ENCODE results near the gene NDUFB6. TPM values are rescaled to one million over a fixed set of nuclear protein-coding genes. Genes with fewer than 3 reads are reported as not detected.

The NDUFB6 gene
- total and polyA plus RNA-seq, 9 of the 15 experiments (the other 6 are each of a cell fraction or from before 2014, with no cell fraction given): 26.5 to 88.1 (median 64.0) TPM

GRCh38 chr9:32574858-32575257, 1.9 kb upstream of the NDUFB6 start:
- H4K20me1 ChIP-seq (replicated peaks; ENCODE audit: control insufficient read depth, insufficient read depth, low read length): no peaks in the 10 kb centered on the region
- no peak overlapping the region for H3K27ac ChIP-seq (ENCODE audit: extremely low read depth, low read depth, low read length)
- H3K36me3 ChIP-seq (ENCODE audit: control insufficient read depth, insufficient read depth, low read length): peaks cover 12% of the 10 kb centered on the region; the same call in 2 of the 3 replicates
- no peak for TF ChIP-seq HOMEZ (CRISPR knock-in tag; IDR thresholded peaks at IDR 0.05)
- TF ChIP-seq CREB5 (CRISPR knock-in tag; IDR thresholded peaks at IDR 0.05): no peak
- TF ChIP-seq KDM2B (CRISPR knock-in tag; IDR thresholded peaks at IDR 0.05): no peak
- TF ChIP-seq ZNF512 (tag; IDR thresholded peaks at IDR 0.05): no peak
- no peak for TF ChIP-seq PHF8 (IDR thresholded peaks at IDR 0.05; ENCODE audit: borderline replicate concordance, low read length)
- no peak for TF ChIP-seq NFYB (IDR thresholded peaks at IDR 0.05; ENCODE audit: extremely low read depth, insufficient read length)
- no peak for TF ChIP-seq ZNF253 (CRISPR knock-in tag; conservative IDR thresholded peaks at IDR 0.05)
- TF ChIP-seq TEAD1 (CRISPR knock-in tag; IDR thresholded peaks at IDR 0.05): no peak
- H3K79me2 ChIP-seq (ENCODE audit: control insufficient read depth, insufficient read depth, low read length): peaks cover 31% of the 10 kb centered on the region
- no peaks in the 10 kb centered on the region for H3K9me1 ChIP-seq (ENCODE audit: control insufficient read depth, insufficient read depth, low read length)
- H2AFZ ChIP-seq (ENCODE audit: low read depth, low read length): no peak overlapping the region
- H3K4me1 ChIP-seq (replicated peaks in 1 of 2; ENCODE audit: control insufficient read depth in 2 of 2, insufficient read depth in 2 of 2, low read length in 2 of 2): no peaks in the 10 kb centered on the region
- POLR2A ChIA-PET: no interaction called here
- CTCF ChIA-PET (ENCODE audit: low intra/inter-chr PET ratio): no interaction called here
- FAIRE-seq (no peak), DNase-seq (ENCODE audit: extremely low read depth in 1 of 4, low spot score in 3 of 4) (no peak), ATAC-seq (no peak)
- H3K9me3 ChIP-seq (replicated peaks; ENCODE audit: control insufficient read depth, insufficient read depth, low read depth, low read length): no peaks in the 10 kb centered on the region
- BruUV-seq (replicated peaks): no TSS peak
- no peak overlapping the region for H3K4me3 ChIP-seq
- no peak overlapping the region for H3K9ac ChIP-seq (ENCODE audit: insufficient read depth in 1 of 2, low read depth in 2 of 2, low read length in 2 of 2)
- 42% methylated on average over 1 of the region's 1 CpG for WGBS (ENCODE audit: insufficient coverage, low coverage, missing lambda C conversion rate)
- intact Hi-C loops (cut with micrococcal nuclease) (loop anchor here (5.0 kb wide), 1 partner anchor 138 kb away; no protein-coding TSS in a partner anchor), in situ Hi-C loops (cut with MboI) (loop anchor here (5.0 to 25.0 kb wide), 2 partner anchors 193 to 662 kb away; partner anchors contain the start of genes ACO1 and SPINK4)
- no peak overlapping the region for H3K4me2 ChIP-seq (ENCODE audit: insufficient read depth, low read length)
- H3K27me3 ChIP-seq (ENCODE audit: control insufficient read depth in 2 of 2, insufficient read depth in 2 of 2, low read length in 2 of 2): no peaks in the 10 kb centered on the region
